NCI-H460 (cell line): ENCODE results near the gene TMEM132E. TPM values are rescaled to one million over a fixed set of nuclear protein-coding genes. Genes with fewer than 3 reads are reported as not detected.

ENCODE experiments used
- DNase-seq: peaks from one replicate; pipeline ENCODE4 v3.0.0-alpha.2; 2016; ENCODE audit warnings: low read depth; ENCODE audit errors: extremely low read depth
- total RNA-seq: library from RNA; depleted of rRNA; stranded (reverse); fragments of >200 nt; shearing (Covaris generic); gene quantifications from 2 replicates; pipeline ENCODE4 v1.2.3, GENCODE V29; 2014

The TMEM132E gene
- total RNA-seq, 1 experiment from 2014 or later: 7.0 TPM

GRCh38 chr17:34654881-34655276 is 75.5 kb downstream of the TMEM132E start:
- DNase-seq: no peak

- no peak for DNase-seq
Measured at GRCh38 chr17:34656801-34657200, 77.4 kb downstream of the TMEM132E start.

- no peak for DNase-seq
Measured at GRCh38 chr17:34658811-34659560, 79.6 kb downstream of the TMEM132E start.

DNA sequence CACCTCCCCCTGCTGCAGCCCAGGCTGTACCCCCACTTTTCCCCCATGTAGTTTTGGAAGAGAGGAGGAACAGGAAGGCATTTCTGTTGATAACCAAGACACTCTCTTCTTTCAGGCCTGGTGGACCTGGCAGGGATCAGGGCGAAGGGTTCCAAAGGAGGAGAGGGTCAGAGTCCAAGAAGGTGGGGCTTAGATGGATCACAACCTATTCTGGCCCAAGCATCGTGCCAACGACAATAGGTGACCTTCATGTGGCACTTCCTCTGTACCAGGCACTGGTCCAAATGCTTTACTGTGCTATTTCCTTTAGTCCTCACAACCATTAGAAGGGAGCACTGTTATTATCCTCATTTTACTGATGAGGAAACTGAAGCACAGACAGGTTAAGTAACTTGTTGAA is 84.3 kb downstream of the TMEM132E start:
- DNase-seq: no peak

DNA sequence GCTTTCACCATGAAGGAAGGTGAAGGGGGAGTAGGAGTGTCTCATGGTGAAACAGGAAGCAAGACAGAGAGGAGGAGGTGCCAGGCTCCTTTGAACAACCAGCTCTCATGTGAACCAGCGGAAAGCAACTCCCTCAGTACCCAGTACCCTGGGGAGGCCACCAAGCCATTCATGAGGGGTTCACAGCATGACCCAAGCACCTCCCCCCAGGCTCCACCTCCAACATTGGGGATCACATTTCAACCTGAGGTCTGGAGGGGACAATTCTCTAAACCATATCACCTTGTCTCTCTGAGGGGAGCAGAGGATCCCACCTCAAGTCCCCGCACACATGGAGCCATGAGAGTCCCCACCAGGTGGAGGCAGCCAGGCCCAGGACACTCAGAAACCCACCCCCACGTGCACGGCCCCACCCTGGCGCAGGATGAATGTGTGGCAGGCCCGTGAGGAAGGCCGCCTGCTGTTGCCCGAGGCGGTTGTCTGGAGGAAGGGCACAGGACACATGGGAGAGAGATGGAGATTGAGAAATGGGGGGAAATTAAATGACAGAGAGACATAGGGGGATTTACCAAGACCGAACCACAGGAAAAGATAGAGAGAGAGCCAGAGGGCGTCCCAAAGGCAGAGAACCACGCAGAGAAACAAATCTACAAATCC is 85.9 kb downstream of the TMEM132E start:
- DNase-seq: no peak

DNA sequence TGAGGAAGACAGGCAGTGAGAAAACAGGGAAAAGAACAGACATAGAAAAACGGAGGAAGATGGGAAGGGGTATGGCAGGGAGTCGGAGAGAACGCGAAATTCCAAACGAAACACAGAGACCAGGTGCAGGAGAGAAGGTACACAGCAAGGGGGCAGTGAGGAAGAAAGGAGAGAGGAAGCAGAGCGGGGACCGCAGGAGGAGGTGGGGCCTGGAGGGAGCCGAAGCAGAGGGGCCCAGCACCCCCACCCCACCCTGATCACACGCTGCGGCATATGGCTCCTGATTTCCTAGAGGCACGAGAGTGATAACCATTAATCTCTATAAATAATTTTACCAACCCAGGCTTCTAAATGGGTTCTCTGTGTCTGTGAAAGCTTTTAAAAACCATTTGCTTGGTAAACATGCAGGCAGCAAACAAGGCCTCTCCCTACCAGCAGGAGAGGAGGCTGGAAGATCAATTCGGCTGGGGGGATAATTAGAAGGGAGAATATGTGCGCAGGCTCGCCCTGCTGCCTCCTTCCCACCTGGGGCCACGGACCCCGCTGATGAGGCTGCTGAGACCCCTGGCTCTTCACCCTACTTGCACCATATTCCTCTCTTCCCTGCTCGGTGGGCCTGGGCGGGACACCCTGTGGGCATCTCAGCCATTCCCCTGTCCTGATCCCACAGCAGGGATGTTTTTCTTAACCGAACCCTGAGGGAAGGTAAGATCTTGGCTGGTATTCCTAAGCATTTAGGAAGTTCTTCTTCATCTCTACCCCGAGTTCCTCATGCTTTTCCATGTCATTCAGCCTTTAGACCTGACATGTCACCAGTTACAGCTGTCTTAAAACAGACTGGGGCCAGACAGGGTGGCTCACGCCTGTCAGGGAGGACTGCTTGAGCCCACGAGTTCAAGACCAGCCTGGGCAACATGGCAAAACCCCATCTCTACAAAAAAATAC is 86.7 kb downstream of the TMEM132E start:
- DNase-seq: no peak

DNA sequence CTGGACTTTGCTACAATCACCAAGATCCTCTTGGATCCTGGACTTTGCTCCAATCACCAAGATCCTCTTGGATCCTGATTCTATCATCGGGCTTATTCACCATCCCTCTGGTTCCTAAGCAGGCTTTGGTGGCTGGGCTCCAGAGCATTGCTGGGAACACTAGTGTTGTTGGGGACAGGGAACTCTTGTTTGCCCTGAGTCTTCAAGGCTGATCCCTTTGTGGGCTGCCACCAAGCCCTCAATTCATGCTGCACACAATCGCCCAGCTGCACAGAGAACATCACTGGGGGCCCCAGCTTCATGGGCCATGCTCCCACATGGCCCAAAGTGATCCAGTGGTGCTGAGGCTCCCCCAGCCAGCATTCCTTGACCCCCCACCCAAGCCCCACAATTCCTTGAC is 88.3 kb downstream of the TMEM132E start:
- DNase-seq: no peak

DNA sequence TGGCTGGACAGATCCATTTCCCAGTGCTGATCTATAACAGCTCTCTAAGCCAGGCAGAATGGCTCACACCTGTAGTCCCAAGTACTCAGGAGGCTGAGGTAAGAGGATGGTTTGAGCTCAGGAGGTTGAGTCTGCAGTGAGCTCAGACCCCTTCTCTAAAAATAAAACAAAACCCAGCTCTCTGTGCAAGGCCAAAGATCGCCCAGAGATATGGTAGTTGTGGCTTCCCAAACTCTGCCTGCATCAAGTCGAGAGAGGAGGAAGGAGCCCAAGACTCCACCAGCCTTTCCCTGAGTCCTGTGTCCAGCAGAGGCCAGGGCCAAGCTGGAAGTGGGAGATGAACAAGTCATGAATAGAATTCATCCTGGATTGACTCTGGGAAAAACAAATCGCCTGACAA is 88.8 kb downstream of the TMEM132E start:
- no peak for DNase-seq

DNA sequence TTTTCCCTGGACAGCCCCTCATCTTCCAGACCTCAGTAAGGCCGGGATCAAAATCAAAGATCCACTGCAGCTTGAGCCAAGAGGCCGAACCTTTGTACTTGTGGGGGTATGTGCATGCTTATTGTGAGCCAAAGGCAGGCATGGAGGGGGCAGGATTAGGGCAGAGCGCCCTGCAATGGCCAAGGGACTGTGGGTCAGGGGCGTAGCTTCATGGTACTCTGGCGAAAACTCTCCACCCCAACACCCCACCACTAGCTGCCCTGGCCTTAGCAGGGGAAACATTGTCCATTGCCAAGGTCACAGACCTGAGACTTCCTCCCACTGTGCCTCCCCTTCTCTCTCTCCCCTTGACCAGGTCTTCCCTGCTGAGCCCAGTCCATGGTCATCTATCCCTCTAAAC is 90.1 kb downstream of the TMEM132E start:
- DNase-seq: no peak

DNA sequence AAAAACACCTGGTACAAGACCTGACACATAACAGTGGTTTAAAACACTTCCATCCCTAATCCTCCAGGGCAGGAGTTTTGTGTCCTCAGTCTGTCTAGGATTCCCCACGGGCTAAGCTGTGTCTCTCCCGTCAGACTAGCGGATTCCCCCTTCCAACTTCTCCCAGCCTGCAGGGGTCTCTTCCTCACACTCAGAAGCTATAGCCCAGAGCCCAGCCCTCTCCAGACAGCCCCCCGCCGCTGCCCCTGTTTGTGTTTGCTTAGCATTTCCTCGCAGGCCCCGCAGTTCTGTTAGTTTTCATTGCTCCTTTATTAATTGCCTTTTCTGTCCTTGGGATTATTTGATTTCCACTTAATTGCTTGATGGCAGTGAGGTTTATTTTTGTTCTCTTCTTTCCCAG is 91.2 kb downstream of the TMEM132E start:
- DNase-seq: no peak

GRCh38 chr17:34671191-34671590 is 91.8 kb downstream of the TMEM132E start:
- no peak for DNase-seq

GRCh38 chr17:34672176-34672785 is 92.9 kb downstream of the TMEM132E start:
- DNase-seq: no peak

- DNase-seq: no peak
Measured at GRCh38 chr17:34673516-34673915, 94.1 kb downstream of the TMEM132E start.

DNA sequence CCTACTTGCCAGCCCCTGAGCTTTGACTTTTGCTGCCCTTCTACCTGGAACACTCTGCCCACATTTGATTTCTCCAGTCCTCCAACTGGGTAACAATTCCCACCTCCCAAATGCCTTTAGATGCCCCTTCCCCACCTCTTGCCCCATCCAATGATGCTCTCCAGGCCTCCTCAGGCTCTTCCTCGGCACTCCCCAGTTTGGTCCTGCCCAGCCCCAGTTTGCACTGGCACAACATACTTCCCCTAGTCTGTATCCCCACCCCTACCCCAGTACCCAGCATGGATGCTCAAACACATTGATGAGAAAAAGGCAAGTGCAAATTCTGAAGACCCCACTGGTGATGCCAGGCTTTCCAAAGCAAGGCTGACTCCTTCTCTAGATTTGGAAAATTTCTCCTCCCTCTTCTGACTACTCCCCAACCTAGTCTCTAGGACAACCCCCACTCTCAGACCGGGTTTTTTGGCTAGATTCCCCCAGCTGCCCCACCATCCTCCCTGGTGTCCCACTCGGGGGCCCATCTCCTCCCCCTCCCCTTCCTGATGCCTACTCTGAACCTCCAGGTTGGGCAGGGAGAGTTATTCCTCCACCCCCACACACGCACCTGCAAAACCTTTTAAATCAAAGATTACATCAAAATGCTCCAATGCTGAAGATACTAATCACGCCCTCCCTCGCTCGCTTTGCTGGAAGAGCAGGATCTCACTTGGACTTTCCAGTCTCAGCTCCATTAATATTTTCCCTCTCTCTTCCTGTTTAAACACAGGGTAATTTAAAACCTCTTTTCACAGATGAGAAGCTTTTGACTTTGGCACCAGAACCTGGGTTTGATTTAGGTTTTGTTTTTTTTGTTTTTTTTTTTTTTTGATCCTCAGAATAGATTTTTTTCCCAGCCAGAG is 94.9 kb downstream of the TMEM132E start:
- DNase-seq: no peak

DNA sequence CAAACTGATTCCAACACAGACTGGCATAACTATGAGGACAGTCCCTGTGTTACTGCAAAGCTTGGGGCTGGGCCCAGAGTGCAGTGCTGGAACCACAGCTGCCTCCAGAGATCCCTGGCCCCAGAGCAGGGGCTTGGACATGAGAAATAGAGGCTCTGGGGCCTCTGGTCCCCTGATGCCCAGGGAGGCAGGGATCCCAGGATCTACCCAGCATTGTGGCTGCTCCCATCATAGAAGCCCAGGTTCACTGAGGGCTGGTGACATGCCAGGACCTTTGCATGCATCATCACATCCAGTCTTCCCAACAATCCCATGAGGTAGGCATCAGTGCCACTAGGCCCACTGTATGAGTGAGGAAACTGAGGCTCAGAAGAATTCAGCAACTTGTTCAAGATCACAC is 95.8 kb downstream of the TMEM132E start:
- DNase-seq: no peak

DNA sequence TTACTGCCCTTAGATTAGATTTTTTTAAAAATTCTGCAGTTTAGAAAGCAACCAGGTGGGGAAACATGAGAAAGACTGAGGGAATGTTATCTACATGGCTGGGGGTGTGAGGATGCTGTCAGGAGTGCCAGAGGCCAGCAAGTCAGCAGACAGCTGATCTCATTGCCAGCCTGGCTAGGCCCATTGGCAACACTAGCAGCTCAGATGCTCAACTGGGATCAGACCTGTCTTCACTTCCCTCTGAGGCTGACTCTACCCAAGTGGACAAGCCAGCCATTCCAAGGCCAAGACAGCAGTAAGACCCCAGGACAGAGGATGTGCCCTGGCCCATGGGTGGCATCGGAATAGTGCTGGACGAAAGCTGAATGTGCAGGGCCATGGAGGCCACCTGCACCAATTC is 96.2 kb downstream of the TMEM132E start:
- no peak for DNase-seq

GRCh38 chr17:34680151-34680550 is 100.8 kb downstream of the TMEM132E start:
- no peak for DNase-seq

GRCh38 chr17:34682305-34682704 is 102.9 kb downstream of the TMEM132E start:
- no peak for DNase-seq

- no peak for DNase-seq
Measured at GRCh38 chr17:34683390-34683789, 104.0 kb downstream of the TMEM132E start.
